Dermis microvascular lymphatic vessel endothelial cell (primary cell): ENCODE measurements around the gene IL2RA. TPM values are rescaled to one million over a fixed set of nuclear protein-coding genes. Genes with fewer than 3 reads are reported as not detected.

Source experiments
- DNase-seq, 2 donors: peaks; one replicate each; pipeline versions ENCODE4 v3.0.0 to v3.0.0-alpha.2; 2010; ENCODE audit warnings: low read depth in 2 of 2
- total RNA-seq: library from RNA; depleted of rRNA; stranded (reverse); fragments of >200 nt; gene quantifications from 2 replicates; pipeline ENCODE4 v1.2.1, GENCODE V29; 2014

The IL2RA gene
- total RNA-seq, 1 donor from 2014 or later: not detected

DNA sequence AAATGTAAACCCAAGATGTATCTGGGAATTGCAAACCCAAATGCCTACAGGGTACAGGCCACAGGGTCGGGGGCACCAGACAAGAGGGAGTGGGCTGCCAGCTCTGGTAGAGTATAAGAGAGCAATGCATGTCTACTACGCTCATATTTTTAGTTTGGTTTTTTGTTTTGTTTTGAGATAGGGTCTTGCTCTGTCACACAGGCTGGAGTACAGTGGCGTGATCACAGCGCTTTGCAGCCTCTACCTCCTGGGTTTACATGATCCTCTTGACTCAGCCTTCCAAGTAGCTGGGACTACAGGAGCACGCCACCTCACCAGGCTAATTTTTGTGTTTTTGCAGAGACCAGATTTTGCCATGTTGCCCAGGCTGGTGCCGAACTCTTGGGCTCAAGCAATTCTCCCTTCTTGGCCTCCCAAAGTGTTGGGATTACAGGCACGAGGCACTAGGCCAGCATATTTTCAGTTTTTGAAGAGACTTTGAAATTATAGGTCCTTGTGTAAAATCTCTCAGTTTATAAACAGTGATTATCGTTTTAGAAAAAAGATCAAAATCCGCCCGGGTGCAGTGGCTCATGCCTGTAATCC, 73.7 kb downstream of the IL2RA start:
- DNase-seq: no peak

DNA sequence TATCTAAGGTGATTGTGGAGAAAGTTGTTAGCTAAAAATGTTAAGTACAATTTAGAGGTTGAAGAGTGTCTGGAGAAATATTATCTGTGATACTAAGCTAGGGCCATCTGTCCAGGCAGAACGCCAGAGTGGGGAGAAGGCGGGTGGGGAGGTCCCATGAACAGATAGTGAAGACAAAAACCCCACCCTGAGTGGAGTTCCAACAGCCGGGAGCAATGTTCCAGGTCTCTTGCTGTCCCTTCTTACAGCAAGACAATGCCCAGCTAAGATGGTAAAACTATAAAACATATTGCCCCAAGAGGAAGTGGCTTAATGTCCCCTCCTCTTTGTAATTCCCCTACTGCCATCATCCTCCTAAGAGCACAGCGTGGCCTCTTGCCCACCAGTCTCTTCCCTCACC, 74.4 kb downstream of the IL2RA start:
- DNase-seq: no peak

DNA sequence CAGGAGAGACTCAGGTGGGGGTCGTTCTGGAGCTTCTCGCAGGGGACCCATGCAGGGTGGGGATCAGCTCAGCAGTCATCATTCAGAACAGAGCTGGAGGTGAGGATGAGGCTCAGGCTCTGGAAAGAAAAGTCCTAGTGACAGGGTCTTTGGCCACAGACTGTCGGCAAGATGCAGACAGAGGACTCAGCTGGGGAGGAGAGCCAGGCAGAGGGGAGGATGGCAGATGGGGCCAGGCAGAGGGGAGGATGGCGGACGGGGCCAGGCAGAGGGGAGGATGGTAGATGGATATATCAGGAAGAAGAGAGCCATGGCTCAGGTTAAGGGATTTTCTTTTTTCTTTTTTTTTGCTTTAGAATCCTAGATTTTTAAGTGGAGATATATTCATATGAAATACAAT, 77.1 kb downstream of the IL2RA start:
- DNase-seq: no peak

DNA sequence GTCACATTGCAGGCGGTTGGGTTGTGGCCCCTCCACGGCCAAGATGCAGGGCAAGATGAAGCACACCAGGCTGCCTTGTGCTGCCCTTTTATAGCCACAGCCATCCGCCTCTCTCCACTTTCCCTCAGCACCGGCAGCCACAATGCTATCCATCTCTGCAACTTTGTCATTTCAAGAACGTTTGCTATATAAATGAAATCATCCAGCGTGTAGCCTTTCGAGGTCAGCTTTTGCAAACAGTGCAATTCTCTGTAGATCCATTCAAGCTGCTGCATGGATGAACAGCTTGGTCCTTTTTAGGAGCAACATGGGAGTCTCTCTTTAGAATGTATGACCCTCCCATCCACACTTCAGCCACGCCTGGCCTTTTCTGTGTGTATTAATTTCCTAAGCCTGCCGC, 78.4 kb downstream of the IL2RA start:
- DNase-seq: no peak

DNA sequence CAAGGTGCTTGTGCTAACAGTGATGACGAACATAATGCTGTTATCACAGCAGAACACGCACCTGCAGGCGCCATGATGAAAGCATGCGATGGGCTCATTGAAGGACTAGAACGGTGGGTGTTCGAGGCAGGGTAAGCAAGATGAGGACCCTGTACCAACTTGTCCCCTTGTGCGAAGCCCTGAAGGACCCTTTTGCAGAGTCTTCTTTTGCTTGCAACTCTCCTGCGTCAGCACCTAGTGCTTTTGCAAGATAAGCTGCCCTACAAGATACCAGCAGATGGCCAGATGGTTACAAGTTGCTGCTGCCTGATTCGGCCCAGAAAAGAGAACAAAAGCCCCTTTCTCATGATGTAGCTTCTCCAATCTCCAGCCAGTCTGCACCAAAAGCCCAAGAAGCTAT, 80.6 kb downstream of the IL2RA start:
- no peak for DNase-seq

DNA sequence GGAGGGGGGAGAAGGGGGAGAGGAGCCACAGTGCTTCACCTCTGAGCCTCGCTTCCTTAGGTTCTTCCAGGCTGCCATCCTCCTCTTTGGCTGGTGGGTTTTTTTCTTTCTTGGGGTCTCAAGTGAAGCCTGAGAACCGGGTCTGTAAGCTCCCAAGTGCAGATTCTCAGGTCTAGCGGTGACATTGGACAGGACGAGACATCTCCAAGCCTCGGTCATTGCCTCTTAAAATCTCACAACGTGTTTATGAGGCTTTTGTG, 84.0 kb downstream of the IL2RA start:
- no peak for DNase-seq

DNA sequence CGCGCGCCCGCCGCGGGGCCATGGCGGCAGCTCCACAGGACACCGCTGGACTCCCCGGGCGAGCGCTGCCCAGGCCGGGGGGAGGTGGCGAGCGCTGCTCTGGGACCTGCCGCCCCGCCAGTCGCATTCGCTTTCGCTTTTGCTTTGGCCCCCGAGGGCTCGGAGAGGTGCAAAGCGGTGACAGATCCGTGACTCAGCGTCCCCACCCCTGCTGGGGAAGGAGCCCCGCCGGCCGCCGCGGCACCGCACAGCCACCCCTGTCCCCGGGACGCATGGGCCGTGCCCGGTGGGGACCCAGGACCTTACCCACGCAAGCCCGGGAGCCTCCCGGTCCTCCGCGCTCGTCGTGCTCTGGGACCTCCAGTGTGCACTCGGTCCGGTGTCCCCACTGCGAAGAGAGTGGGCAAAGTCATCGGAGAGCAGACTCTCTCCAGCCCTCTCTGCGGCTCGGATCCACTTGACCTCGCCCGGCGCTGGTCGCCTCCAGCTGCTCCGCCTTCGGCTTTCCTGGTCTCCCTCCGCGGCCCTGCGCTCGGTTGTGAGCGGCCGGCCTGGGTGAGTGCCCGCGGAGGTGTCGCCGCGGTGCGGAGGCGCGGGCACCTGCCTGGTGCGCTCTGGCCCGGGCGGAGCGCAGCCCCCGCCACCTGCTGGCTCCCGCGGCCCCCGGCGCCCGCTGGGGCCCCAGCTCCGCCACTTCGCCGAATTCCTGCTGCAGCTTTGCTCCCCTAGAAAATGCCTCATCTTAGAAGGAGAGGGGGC, 84.5 kb downstream of the IL2RA start, which contains the start of gene IL15RA:
TSS of gene IL15RA (minus strand) at position 73 of the 759 bp plus-strand sequence. CDS start at position 22, 51 bp downstream.
- peak; percentile 67 to 85 for DNase-seq

DNA sequence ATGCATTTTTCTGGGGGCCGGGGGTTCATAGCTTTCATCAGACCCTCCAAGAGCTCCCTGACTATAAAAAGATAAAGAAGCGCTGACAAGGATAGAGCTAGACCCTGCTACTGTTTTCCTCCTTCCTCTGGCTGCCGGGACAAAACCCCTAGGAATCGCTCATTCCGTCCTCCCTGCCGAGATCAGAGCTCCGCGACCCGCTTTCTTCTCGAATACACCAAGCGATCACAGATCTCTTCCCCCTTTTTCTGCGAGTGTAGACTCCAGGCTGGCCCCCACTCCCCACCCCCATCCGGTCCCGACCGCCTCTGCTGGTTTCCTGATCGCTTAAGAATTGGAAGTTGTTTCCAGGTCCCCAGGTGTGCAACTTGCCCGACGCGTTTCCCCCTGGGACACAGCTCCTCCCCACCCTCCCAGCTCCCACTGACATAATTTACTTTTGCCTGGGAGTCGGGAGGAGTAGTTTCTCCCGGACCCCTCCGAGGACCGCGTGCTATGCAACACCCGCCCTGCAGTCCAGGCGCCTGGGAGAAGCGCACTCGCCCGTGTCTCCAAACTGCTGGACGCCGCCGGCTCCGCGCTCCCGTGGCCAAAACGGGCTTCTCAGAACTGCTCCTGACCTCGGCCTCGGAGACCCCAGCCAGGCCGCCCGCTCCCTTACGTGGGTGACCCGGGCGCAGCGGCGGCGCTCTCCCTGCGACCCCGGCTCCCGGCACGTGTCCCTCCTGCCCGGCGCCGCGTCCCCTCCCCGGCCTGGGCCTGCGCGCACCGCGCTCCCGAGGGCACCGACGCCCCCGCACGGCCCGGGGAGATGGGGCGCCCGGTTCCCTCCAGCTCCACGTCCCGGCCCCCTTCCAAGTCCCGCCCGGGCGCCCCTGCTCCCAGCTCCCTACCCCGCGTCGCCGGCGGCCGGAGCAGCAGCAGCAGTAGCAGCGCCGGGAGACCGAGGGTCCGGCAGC, 85.4 kb downstream of the IL2RA start:
- peak in 1 of 2 donors; percentile 61 for DNase-seq

DNA sequence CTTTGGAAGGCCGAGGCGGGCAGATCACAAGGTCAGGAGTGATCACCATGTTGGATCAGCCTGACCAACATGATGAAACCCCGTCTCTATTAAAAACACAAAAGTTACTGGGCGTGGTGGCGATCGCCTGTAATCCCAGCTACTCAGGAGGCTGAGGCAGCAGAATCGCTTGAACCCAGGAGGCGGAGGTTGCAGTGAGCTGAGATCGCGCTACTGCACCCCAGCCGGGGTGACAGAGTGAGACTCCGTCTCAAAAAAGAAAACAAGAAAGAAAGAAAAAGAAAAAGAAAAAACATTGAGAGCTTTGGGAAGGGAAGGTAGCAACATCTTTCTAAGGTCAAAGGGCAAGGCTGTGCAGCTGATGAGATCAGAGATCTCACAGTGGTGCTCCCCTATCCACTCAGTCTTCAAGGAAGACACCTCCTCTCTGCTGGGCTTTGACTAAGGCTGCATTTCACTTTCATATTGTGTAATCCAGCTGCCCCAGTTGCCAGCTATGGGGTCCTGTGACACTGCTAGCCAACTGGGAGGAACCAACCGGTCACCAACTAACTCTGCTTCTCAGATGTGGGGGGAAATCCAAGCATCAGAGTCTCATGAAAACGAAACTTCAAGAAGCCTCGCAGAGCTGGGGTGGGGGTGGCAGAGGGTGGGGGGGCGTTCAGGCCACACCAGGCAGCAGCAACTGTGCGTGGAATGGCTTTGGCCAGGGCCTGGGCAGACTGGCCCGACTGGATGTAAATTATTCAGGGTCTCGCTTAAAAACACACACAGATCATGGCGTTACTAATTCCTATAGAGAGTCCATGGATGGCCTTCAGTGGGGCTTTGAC, 86.3 kb downstream of the IL2RA start:
- peak in 1 of 2 donors; percentile 36 for DNase-seq

DNA sequence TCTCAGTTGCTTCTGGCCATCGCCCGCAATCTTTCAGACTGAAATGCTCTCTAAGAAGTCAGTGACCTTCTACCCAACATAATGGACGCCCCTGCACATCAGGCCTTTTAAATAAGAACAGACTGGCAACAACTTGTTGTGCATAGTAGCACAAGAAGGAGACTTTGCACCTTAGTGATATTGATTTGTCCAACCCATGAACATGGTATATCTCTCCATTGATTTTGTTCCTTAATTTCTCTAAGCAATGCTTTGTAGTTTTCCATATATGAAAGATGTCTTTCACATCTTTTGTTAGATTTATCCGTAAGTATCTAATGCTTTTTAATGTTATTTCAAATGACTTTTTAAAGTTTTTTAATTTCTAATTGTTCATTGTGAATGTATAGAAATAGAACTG, 89.1 kb downstream of the IL2RA start:
- no peak for DNase-seq

DNA sequence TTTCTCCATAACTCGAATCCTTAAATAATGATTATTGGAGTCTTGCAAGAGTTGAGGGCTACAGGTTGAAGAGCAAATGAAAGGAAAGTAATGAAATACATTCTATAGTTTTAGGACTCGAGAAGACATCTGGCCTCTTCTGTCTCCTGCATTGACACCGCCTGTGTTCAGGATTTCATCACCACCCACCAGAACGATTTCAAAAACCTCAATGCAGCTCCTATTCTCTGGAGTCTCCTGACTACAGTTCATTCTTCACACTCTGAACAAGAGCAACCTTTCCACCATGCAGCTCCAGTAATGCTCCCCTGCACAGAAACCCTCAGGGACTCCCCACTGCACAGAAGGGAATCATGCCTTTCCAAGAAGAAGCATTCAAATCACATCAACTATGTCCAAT, 90.3 kb downstream of the IL2RA start:
- no peak for DNase-seq

DNA sequence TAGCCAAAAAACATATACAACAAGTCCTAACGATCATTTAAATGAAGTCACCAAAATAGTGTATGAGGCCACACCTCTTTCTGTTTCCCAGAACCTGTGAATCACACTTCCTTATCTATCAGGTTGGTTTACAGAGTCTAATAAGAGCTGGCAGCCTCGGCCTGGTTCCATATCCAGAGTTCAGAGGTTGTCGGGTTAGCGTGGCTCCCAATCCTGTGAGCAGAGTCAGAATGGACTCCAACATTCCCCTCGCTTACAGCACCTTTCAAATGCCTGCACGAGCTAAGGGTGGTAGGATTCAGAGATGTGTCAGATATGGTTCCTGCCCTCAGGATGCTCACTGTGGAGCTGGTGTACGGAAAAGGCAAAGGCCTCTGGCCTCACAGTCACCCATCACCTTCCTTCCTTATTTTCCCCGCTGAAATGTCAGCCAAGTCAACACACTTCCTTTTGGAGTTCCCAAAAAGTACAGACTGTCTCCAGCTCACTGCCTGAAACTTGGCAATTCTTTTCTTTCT, 90.8 kb downstream of the IL2RA start:
- peak; percentile 58 to 85 for DNase-seq

DNA sequence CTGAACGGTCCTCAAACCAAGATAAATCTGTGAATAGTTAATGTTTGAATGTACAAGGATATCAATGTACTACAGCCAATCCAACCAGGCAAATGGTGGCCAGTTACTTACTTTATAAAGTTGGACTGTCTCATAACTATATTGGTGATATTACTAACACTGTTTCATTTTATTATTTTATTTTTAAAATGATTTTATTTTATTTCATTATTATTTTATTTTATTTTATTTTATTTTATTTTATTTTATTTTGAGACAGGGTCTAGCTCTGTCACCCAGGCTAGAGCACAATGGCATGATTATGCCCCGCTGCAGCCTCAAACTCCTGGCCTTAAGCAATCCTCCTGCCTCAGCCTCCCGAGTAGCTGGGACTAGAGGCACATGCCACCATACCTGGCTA, 91.6 kb downstream of the IL2RA start:
- DNase-seq: no peak

DNA sequence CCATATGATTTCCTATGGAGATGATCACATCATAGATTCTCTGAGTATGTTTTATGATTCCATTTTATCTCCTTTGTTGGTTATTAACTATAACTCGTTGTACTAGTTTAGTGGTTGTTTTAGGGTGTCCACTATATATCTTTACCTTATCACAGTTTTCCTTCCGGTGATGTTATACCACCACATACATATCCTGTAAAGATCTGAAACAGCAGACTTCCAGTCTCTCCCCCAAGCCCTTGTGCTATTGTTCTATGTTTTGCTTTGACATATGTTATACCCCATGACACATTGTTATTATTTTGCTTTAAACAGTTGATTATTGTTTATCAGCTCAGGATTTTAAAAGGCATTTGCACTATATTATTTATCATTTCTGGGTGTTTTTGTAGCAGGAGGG, 92.1 kb downstream of the IL2RA start:
- peak in 1 of 2 donors; percentile 35 for DNase-seq

DNA sequence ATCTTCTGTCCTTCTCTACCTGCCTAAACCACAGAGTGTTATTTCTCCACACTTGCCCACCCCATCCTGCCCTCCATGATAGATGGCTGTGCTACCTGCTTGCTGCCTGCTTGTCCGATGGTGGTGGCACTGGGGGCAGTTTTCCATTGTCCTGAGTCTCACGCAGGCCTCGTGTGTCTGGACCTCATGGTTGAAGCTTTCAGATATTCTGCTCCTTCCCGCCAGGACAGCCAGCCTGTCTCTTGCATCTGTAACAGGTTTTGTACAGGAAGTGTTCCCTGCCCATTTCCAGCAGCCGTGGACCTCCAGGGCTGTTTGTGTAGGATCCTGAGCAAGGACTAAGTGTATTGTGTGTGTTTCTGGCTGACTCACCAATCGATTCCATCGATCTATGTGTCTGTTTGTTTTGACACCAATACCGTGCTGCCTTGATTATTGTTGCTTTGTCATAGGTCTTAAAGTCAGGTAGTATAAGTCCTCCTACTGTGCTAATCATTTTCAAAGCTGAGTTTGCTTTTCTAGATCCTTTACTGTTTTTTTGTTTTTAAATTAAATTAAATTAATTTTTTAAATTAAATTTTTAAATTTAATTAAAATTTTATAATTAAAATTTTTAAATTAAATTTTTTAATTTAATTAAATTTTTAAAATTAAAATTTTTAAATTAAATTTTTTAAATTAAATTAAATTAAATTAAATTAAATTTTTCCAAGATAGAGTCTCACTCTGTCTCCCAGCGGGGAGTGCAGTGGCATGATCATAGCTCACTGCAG, 93.3 kb downstream of the IL2RA start:
- no peak for DNase-seq

DNA sequence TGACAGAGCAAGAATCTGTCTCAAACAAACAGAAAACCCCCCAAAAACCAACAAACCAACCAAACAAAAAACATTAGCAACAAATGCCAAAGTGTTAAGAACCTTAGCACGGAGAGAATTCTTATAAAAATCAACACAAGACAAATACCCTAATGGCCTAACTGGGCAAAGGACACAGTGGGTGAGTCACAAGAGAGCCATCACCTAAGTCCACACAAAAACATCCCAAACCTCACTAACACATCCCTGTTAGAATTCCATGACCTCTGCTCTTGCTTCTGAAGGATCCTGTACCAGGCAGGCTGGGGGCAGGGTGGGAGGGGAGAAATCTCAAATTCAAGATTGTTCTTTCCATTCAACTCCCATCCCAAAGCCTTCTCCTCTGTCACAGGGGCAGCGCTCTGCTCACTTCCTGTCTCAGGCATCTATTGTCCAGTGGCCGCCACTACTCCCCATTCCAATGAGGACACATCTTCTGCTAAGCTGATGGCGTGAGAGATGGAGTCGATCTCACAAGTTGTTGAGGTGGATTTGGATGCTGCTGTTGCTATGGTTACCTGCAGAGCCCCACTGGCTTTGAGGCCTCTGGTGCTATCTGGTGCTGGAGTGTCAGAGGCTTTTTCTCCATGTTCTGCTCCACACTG, 94.0 kb downstream of the IL2RA start:
- DNase-seq: no peak

DNA sequence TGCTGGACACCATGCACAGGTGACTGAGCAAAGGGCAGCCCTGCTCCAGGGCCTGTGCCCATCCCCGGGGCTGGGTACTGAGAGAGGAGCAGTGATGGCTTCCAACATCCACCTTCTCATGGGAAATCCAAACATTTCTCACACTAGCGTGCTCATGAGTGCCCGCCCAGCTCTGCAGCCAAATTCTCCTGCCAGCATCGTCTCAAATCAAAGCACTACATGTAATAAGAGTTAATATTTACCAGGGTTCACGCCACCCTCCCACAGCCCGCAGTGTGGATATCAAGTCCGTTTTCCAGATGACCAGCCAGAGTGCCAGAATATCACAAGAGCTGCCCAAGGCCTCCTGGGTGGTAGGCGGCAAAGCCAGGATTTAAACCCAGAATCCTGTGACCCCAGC, 96.9 kb downstream of the IL2RA start:
- no peak for DNase-seq

DNA sequence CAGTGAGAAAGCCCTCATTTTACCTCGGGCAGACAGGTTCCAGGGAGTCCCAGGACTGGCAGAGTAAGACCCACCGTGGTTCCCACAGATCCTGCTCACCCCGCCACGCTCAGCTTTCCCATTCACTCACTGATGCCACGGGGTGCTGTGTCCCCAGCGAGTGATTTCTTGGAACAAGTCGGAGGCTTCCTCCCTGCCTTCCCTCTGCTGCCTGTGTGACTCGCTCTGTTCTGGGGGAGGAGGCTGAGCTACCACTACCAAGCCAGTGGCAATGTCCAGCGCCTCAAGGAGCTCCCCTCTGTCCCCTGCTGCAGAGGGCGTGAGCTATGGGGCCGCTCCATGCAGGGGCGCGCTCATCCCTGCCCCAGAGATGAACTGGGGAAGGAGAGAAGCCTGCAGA, 97.4 kb downstream of the IL2RA start:
- no peak for DNase-seq

DNA sequence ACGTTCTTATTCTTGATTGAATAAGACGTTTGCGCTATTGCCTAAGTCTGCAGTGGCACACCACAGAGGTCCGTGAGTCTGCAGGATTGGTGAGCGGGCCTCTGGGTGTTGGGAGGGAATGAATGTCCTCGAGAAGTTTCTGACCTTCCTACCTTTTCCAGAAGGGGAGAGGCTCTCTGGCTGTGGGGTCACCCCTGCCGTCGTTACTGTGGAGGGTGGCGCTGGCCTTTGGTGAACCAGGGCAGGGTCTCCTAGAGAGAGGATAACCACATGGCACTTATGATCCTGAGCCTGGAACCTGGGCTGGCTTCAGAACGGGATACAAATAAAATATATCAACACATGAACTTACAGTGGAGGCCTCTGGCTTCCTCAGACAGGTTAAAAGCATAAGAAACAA, 98.6 kb downstream of the IL2RA start:
- DNase-seq: no peak

DNA sequence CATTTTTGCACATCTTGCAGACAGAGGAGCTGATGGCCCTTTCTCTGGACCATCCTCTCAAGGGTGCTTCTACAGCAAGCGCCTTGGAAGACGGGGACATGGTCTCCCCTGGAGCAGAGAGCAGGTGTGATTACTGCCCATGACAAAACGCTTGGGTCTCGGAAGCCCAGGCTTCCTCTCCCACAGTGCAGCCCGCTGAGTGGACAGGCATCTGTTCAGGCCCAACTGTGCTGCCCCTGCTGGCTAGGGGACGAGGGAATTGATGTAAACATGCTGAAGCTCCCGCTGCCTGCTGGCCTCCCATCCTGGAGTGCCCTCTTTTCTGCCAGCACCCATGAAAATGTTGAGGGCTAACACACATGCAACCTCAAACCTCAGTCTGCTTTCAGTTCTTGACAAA, 99.1 kb downstream of the IL2RA start:
- no peak for DNase-seq
